NCI-H524 treated with DMSO at 0.1 percent for 48 hours (cell line): ENCODE measurements around the gene MAMSTR.
A peak's percentile ranks its signal among the peaks of the same experiment; 100 is the strongest.
"Not testable (repeated sequence)": the region's sequence is repeated elsewhere in the genome, so short reads cannot be mapped to it uniquely, and the experiment has no call there.

Experiments used
- DNase-seq: peaks from one replicate; lab custom pipeline; 2025; lab: John Stamatoyannopoulos, UW

Gene MAMSTR

GRCh38 chr19:48719263-48720171 is at the start of gene MAMSTR:
Gene MAMSTR, minus strand, starts transcription at chr19:48719725. Its CDS starts 694 bp downstream, at chr19:48719031.
- DNase-seq = no peak

- no peak for DNase-seq
Observed at GRCh38 chr19:48768994-48769713, 49.6 kb upstream of the MAMSTR start.

GRCh38 chr19:48768171-48768753 is 48.7 kb upstream of the MAMSTR start:
- not testable (repeated sequence) for DNase-seq

GRCh38 chr19:48765816-48766215 is 46.3 kb upstream of the MAMSTR start:
- not testable (repeated sequence) for DNase-seq

- DNase-seq = no peak
Observed at GRCh38 chr19:48760504-48761205, 41.1 kb upstream of the MAMSTR start.

- DNase-seq = no peak
Observed at GRCh38 chr19:48757741-48758144, 38.2 kb upstream of the MAMSTR start.

- no peak for DNase-seq
Observed at GRCh38 chr19:48757089-48757675, 37.7 kb upstream of the MAMSTR start.

GRCh38 chr19:48756686-48757085 is 37.2 kb upstream of the MAMSTR start:
- no peak for DNase-seq

- DNase-seq = no peak
Observed at GRCh38 chr19:48756212-48756611, 36.7 kb upstream of the MAMSTR start.

GRCh38 chr19:48755787-48756186 is 36.3 kb upstream of the MAMSTR start:
- DNase-seq = no peak

GRCh38 chr19:48755084-48755641 is 35.6 kb upstream of the MAMSTR start, which contains the start of gene FGF21:
Gene FGF21, plus strand, starts transcription at chr19:48755524. Its CDS starts 713 bp downstream, at chr19:48756237.
- DNase-seq = no peak

- DNase-seq = peak; percentile 20
Observed at GRCh38 chr19:48752496-48753365, 33.2 kb upstream of the MAMSTR start, which contains the start of gene FUT1. Gene FUT1, minus strand, starts transcription at chr19:48752641. Its CDS starts 1,360 bp downstream, at chr19:48751281.

GRCh38 chr19:48751845-48752495 is 32.4 kb upstream of the MAMSTR start:
- DNase-seq = no peak

- DNase-seq = no peak
Observed at GRCh38 chr19:48750771-48751504, 31.4 kb upstream of the MAMSTR start.

- DNase-seq = no peak
Observed at GRCh38 chr19:48750351-48750750, 30.8 kb upstream of the MAMSTR start.

- no peak for DNase-seq
Observed at GRCh38 chr19:48749571-48750198, 30.2 kb upstream of the MAMSTR start.

GRCh38 chr19:48746738-48747575 is 27.4 kb upstream of the MAMSTR start, which contains the start of gene IZUMO1:
Gene IZUMO1, minus strand, starts transcription at chr19:48746909. Its CDS starts 1,050 bp downstream, at chr19:48745859.
- DNase-seq = peak; percentile 73
